ENCODE results near the gene TRIO.

DNA sequence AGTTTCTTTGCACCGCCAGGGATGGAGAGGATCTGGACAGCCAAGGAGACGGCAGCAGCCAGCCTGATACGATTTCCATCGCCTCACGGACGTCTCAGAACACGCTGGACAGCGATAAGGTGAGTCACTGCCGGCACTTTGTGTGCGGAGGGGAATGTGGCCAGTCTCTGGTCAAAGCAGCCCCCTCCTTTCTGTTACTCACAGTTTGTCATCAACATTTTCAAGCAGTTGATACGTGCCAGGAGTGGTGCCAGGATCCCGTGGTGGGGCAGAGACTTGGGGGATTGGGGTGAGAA is 263.4 kb downstream of the TRIO start:
- TF ChIP-seq, protein P1, sequence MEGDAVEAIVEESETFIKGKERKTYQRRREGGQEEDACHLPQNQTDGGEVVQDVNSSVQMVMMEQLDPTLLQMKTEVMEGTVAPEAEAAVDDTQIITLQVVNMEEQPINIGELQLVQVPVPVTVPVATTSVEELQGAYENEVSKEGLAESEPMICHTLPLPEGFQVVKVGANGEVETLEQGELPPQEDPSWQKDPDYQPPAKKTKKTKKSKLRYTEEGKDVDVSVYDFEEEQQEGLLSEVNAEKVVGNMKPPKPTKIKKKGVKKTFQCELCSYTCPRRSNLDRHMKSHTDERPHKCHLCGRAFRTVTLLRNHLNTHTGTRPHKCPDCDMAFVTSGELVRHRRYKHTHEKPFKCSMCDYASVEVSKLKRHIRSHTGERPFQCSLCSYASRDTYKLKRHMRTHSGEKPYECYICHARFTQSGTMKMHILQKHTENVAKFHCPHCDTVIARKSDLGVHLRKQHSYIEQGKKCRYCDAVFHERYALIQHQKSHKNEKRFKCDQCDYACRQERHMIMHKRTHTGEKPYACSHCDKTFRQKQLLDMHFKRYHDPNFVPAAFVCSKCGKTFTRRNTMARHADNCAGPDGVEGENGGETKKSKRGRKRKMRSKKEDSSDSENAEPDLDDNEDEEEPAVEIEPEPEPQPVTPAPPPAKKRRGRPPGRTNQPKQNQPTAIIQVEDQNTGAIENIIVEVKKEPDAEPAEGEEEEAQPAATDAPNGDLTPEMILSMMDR (IDR thresholded peaks at IDR 0.05) = no peak
- no peak for TF ChIP-seq POLR2A (IDR thresholded peaks at IDR 0.05)
